Pancreas (tissue), 10 donors: Measurements from ENCODE around the gene GALNT7. TPM values are rescaled to one million over a fixed set of nuclear protein-coding genes. Genes with fewer than 3 reads are reported as not detected.

Source experiments
- ATAC-seq, 4 donors: fragments of 200-7000 bp; cut with Tn5 transposase; one replicate each; pipeline versions ENCODE4 v1.8.0 to v1.9.1; 2020; ENCODE audit warnings: mild to moderate bottlenecking in 4 of 4, moderate library complexity in 4 of 4
- DNase-seq, 6 donors: peaks; one replicate each; pipeline ENCODE4 v3.0.0-alpha.2; 2020
- FAIRE-seq: peaks from 2 replicates; lab custom pipeline; 2012; peaks lifted over from hg19 to GRCh38; lab: Jason Lieb, UNC
- H3K27ac ChIP-seq, 4 donors: fragments of 200-600 bp; sonication (generic); 1 replicate in 3 of 4; 2 replicates in 1 of 4; pipeline versions ENCODE4 v1.5.0 to v1.8.0; 2020
- H3K27me3 ChIP-seq, 4 donors: fragments of 200-600 bp; one replicate each; pipeline ENCODE4 v1.8.0; 2021
- H3K36me3 ChIP-seq, 3 donors: fragments of 200-600 bp; sonication (generic) in 1 of 3; one replicate each; pipeline versions ENCODE4 v1.5.0 to v1.8.0; 2020 to 2021
- H3K4me1 ChIP-seq, 3 donors: fragments of 200-600 bp; one replicate each; pipeline ENCODE4 v1.8.0; 2021
- H3K4me3 ChIP-seq, 4 donors: fragments of 200-600 bp; sonication (generic) in 2 of 4; one replicate each; pipeline versions ENCODE4 v1.5.0 to v1.8.0; 2020 to 2021
- H3K9me3 ChIP-seq, 4 donors: fragments of 200-600 bp; one replicate each; pipeline ENCODE4 v1.8.0; 2021
- CTCF ChIP-seq, 4 donors: fragments of 200-600 bp; sonication (generic) in 3 of 4; IDR thresholded peaks; one replicate each; pipeline versions ENCODE4 v1.5.0 to v1.8.0; 2021; ENCODE audit warnings: antibody characterized with exemption in 4 of 4
- WGBS, 2 donors: extraction: QIAGEN DNeasy Blood & Tissue Kit; methylation state at CpG; one replicate each; pipeline ENCODE4 v1.1.7; 2013; 5-methylcytosine and 5-hydroxymethylcytosine counted together
- intact Hi-C, 3 donors: fragments of 100-400 bp; cut with DNase I; formaldehyde crosslinking; loops; one replicate each; pipeline versions ENCODE4 v1.11.1 to v1.14.2; 2022
- polyA plus RNA-seq, 2 donors: library from polyadenylated mRNA; stranded (reverse); fragments of 200-250 nt; gene quantifications; one replicate each; pipeline ENCODE4 v1.2.3, GENCODE V29; 2013
- total RNA-seq, 6 donors: library from RNA; stranded (reverse); fragmentation: NEBNext Ultra II Directional in 4 of 6; extraction: Animal tissue kit (Norgen Biotek cat#: 25700) in 4 of 6; gene quantifications; one replicate each; pipeline versions ENCODE4 v1.2.1 to v1.2.4, GENCODE V29; 2021 to 2023
- donor health status: healthy with polysubstance abuse.
- donor health status: DM: no; HTN: no; CAD: no; lungs with moderate emphysema.
- donor health status: DM: no; HTN: no; CAD: no.
- donor health status: control.
- donor health status: control.
- donor health status: Bipolar disorder and iron deficiency.
- donor health status: DM: yes; HTN: yes; CAD: no.
- donor health status: DM: no; HTN: no; CAD: no.
- donor health status: DM: no; HTN: no; CAD: no.
- donor health status: DM: yes; HTN: yes; CAD: no.

Gene GALNT7
- total and polyA plus RNA-seq, 8 donors, result 5.7 to 31.2 (median 23.0) TPM

GRCh38 chr4:173213296-173213695, 44.7 kb downstream of the GALNT7 start:
- FAIRE-seq, result no peak
- DNase-seq, result no peak
- no peak for ATAC-seq
- no peaks in the 10 kb centered on the region for H3K27me3 ChIP-seq
- intact Hi-C loops, result no loop called here
- H3K4me3 ChIP-seq, result no peak overlapping the region
- H3K4me1 ChIP-seq, result peaks cover 14 to 25% (median 20%) of the 10 kb centered on the region in 3 donors
- H3K9me3 ChIP-seq, result no peaks in the 10 kb centered on the region
- H3K36me3 ChIP-seq, result no peaks in the 10 kb centered on the region
- no peak for TF ChIP-seq CTCF (IDR thresholded peaks at IDR 0.05)
- no peak overlapping the region for H3K27ac ChIP-seq
- WGBS, 2 donors, result 42 to 43% methylated on average over 2 of the region's 2 CpGs

- 22 to 52% methylated on average over 1 of the region's 1 CpG for WGBS, 2 donors
- Histone ChIP-seq H3K36me3 (no peaks in the 10 kb centered on the region), H3K4me1 (peaks cover 14 to 25% (median 20%) of the 10 kb centered on the region in 3 donors), H3K27ac (no peak overlapping the region), H3K4me3 (no peak overlapping the region), H3K9me3 (no peaks in the 10 kb centered on the region), H3K27me3 (no peaks in the 10 kb centered on the region)
- FAIRE-seq (no peak), ATAC-seq (no peak), DNase-seq (no peak)
- intact Hi-C loops, result no loop called here
- TF ChIP-seq CTCF (IDR thresholded peaks at IDR 0.05), result no peak
These were observed 45.6 kb downstream of the GALNT7 start for GRCh38 chr4:173214231-173214630.

GRCh38 chr4:173214661-173215060, 46.0 kb downstream of the GALNT7 start:
- no peak for TF ChIP-seq CTCF (IDR thresholded peaks at IDR 0.05)
- Histone ChIP-seq H3K27ac (no peak overlapping the region), H3K27me3 (no peaks in the 10 kb centered on the region), H3K4me3 (no peak overlapping the region), H3K36me3 (no peaks in the 10 kb centered on the region), H3K4me1 (peaks cover 12 to 22% (median 17%) of the 10 kb centered on the region in 3 donors), H3K9me3 (no peaks in the 10 kb centered on the region)
- FAIRE-seq (no peak), DNase-seq (no peak), ATAC-seq (no peak)
- 49% methylated on average over 2 of the region's 2 CpGs for WGBS, 2 donors
- intact Hi-C loops, result no loop called here

GRCh38 chr4:173217075-173217474, 48.5 kb downstream of the GALNT7 start:
- no peaks in the 10 kb centered on the region for H3K27me3 ChIP-seq
- FAIRE-seq, result no peak
- no peaks in the 10 kb centered on the region for H3K9me3 ChIP-seq
- no peak for ATAC-seq
- no peak overlapping the region for H3K27ac ChIP-seq
- DNase-seq, result no peak
- H3K36me3 ChIP-seq, result no peaks in the 10 kb centered on the region
- no peak for TF ChIP-seq CTCF (IDR thresholded peaks at IDR 0.05)
- H3K4me3 ChIP-seq, result no peak overlapping the region
- peaks cover under 1 to 8% (median 4%) of the 10 kb centered on the region in 3 donors for H3K4me1 ChIP-seq
- 96 to 98% methylated on average over 1 of the region's 1 CpG for WGBS, 2 donors
- intact Hi-C loops, result no loop called here

GRCh38 chr4:173217727-173218126, 49.1 kb downstream of the GALNT7 start:
- no peak for FAIRE-seq
- no peak for ATAC-seq
- WGBS, 2 donors, result 86 to 89% methylated on average over 2 of the region's 2 CpGs
- no peak for DNase-seq
- Histone ChIP-seq H3K36me3 (no peaks in the 10 kb centered on the region), H3K27me3 (no peaks in the 10 kb centered on the region), H3K9me3 (no peaks in the 10 kb centered on the region), H3K4me1 (peaks cover 0 to 8% (median 0%) of the 10 kb centered on the region in 3 donors), H3K27ac (no peak overlapping the region), H3K4me3 (no peak overlapping the region)
- no peak for TF ChIP-seq CTCF (IDR thresholded peaks at IDR 0.05)
- intact Hi-C loops, result no loop called here
